Endothelial cell of umbilical vein (primary cell): Measurements from ENCODE around the gene UBR4.

Experiments
- CTCF ChIP-seq, 2 donors: IDR thresholded peaks; 1 replicate in 1 of 2; 2 replicates in 1 of 2; pipeline ENCODE4 v1.5.1; 2011; ENCODE audit warnings: low read length in 2 of 2, mild to moderate bottlenecking in 2 of 2, moderate library complexity in 2 of 2, control low read depth in 1 of 2, inconsistent platforms in 1 of 2, low read depth in 1 of 2; ENCODE audit not compliant: insufficient read depth in 1 of 2; ENCODE audit errors: extremely low read depth in 1 of 2
- EZH2 ChIP-seq: IDR thresholded peaks from 2 replicates; pipeline ENCODE4 v1.6.1; 2012; ENCODE audit warnings: borderline replicate concordance, low read depth, mild to moderate bottlenecking, moderate library complexity, low read length, inconsistent platforms; ENCODE audit not compliant: severe bottlenecking
- GATA2 ChIP-seq: IDR thresholded peaks from 2 replicates; pipeline ENCODE4 v1.7.0; 2011; ENCODE audit warnings: low read depth, mild to moderate bottlenecking, moderate library complexity, mixed read lengths, low read length; ENCODE audit not compliant: insufficient read length, insufficient read depth
- JUN ChIP-seq: IDR thresholded peaks from 2 replicates; pipeline ENCODE4 v1.6.1; 2011; ENCODE audit warnings: borderline replicate concordance, low read depth; ENCODE audit not compliant: insufficient read length, insufficient read depth
- MAX ChIP-seq: IDR thresholded peaks from 2 replicates; pipeline ENCODE4 v1.6.1; 2011; ENCODE audit not compliant: insufficient read depth, insufficient read length
- MYC ChIP-seq: IDR thresholded peaks from one replicate; pipeline ENCODE4 v1.6.1; 2011; ENCODE audit warnings: mild to moderate bottlenecking, low read depth, low read length
- POLR2A ChIP-seq: IDR thresholded peaks from 2 replicates; pipeline ENCODE4 v1.6.1; 2012; ENCODE audit warnings: low read depth, mild to moderate bottlenecking, control low read depth, low read length
- POLR2AphosphoS5 ChIP-seq: IDR thresholded peaks from 2 replicates; pipeline ENCODE4 v1.6.1; 2012; ENCODE audit warnings: low read depth, mild to moderate bottlenecking, control low read depth, low read length, moderate library complexity; ENCODE audit not compliant: insufficient read depth

DNA sequence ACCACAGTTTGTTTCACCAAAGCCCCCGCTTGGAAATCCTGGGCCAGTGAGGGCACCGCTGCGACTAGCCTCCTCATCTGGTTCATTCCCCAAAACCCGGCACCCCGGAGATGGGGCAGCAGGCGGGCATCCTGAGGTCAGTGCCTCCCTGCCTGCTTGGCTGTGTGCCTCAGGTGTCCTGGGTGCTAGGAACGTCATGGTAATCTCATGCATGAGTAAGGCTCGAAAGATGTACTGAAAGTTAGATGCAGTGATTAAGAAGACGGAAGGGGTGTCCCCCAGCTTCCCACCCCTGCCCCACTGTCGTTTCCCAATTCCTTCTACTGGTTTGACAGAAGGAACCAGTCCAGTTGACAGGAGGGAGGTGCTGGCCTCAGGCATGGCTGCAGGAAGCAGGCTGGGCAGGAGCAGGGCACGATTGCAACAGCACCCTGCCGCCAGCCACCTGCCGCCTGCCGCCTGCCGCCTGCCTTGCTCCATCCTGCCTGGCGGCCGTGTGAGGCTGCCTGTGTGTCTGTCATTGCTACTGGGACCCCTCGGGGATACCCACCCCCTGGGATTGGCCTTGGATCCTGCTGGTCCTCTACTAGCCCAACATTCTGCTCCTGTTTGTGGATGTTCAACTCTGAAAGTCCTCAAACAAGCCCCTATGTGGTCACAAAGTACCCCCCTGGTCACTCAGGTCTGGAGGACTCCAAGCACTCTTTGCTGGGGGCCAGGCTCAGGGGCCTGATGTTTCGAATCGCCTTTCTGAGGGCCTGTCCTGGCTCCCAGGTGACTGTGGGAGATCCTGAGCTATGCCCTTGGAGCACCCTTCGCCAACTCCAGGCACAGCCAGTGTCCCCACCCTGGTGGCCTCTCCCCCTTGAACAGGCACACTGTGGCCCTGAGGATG is 180.6 kb downstream of the UBR4 start:
- TF ChIP-seq GATA2 (no peak), EZH2 (no peak), POLR2A (no peak), MAX (no peak), CTCF (IDR thresholded peaks at IDR 0.05; ENCODE audit: extremely low read depth in 1 of 2, insufficient read depth in 1 of 2, low read depth in 1 of 2, low read length in 2 of 2) (no peak), POLR2AphosphoS5 (no peak), MYC (no peak), JUN (no peak)
